ENCODE data around the gene PYCARD. TPM values are rescaled to one million over a fixed set of nuclear protein-coding genes. Genes with fewer than 3 reads are reported as not detected.

Gene PYCARD
- total RNA-seq, 3 donors from 2014 or later, result 39.2 to 63.4 (median 63.1) TPM

- DNase-seq (no peak), ATAC-seq (peak; percentile 40)
- H3K4me1 ChIP-seq (ENCODE audit: low read depth), result no peaks in the 10 kb centered on the region
- H3K9me3 ChIP-seq, result no peaks in the 10 kb centered on the region
- H3K36me3 ChIP-seq (ENCODE audit: low read depth), result no peaks in the 10 kb centered on the region
- TF ChIP-seq CTCF (IDR thresholded peaks at IDR 0.05), result no peak
- H3K4me3 ChIP-seq, result no peak overlapping the region
- intact Hi-C loops (cut with DNase I, micrococcal nuclease), result no loop called here
Measured at GRCh38 chr16:31243734-31244670, 41.4 kb upstream of the PYCARD start.

- ATAC-seq (no peak), DNase-seq (no peak)
- Histone ChIP-seq H3K4me3 (no peak overlapping the region), H3K4me1 (ENCODE audit: low read depth) (no peaks in the 10 kb centered on the region), H3K9me3 (no peaks in the 10 kb centered on the region), H3K36me3 (ENCODE audit: low read depth) (no peaks in the 10 kb centered on the region)
- intact Hi-C loops (cut with DNase I, micrococcal nuclease), result no loop called here
- TF ChIP-seq CTCF (IDR thresholded peaks at IDR 0.05), result no peak
Measured at GRCh38 chr16:31242206-31242605, 39.6 kb upstream of the PYCARD start.

GRCh38 chr16:31238041-31238440 lies 35.5 kb upstream of the PYCARD start:
- no peak for TF ChIP-seq CTCF (IDR thresholded peaks at IDR 0.05)
- intact Hi-C loops (cut with DNase I, micrococcal nuclease), result no loop called here
- no peaks in the 10 kb centered on the region for H3K36me3 ChIP-seq (ENCODE audit: low read depth)
- no peaks in the 10 kb centered on the region for H3K9me3 ChIP-seq
- no peak overlapping the region for H3K4me3 ChIP-seq
- DNase-seq (no peak), ATAC-seq (no peak)
- H3K4me1 ChIP-seq (ENCODE audit: low read depth), result no peaks in the 10 kb centered on the region

GRCh38 chr16:31229501-31229900 lies 26.9 kb upstream of the PYCARD start:
- ATAC-seq, result no peak
- no peaks in the 10 kb centered on the region for H3K9me3 ChIP-seq
- intact Hi-C loops (cut with DNase I, micrococcal nuclease), result no loop called here

GRCh38 chr16:31228206-31228605 lies 25.6 kb upstream of the PYCARD start:
- H3K9me3 ChIP-seq, result no peaks in the 10 kb centered on the region
- H3K4me3 ChIP-seq, result no peak overlapping the region
- TF ChIP-seq CTCF (IDR thresholded peaks at IDR 0.05), result no peak
- no peak for DNase-seq
- intact Hi-C loops (cut with DNase I, micrococcal nuclease), result no loop called here
- no peaks in the 10 kb centered on the region for H3K36me3 ChIP-seq (ENCODE audit: low read depth)
- no peaks in the 10 kb centered on the region for H3K4me1 ChIP-seq (ENCODE audit: low read depth)
- ATAC-seq, result no peak

More at GRCh38 chr16:31229501-31229900, 26.9 kb upstream of the PYCARD start:
- DNase-seq, result no peak
- H3K4me1 ChIP-seq (ENCODE audit: low read depth), result no peaks in the 10 kb centered on the region
- no peak overlapping the region for H3K4me3 ChIP-seq
- no peaks in the 10 kb centered on the region for H3K36me3 ChIP-seq (ENCODE audit: low read depth)
- TF ChIP-seq CTCF (IDR thresholded peaks at IDR 0.05), result no peak

Data from mucosa of descending colon (tissue), 3 donors.